IMR-90 (cell line): ENCODE data around the gene MICB. TPM values are rescaled to one million over a fixed set of nuclear protein-coding genes. Genes with fewer than 3 reads are reported as not detected.
"Not testable (repeated sequence)": the region's sequence is repeated elsewhere in the genome, so short reads cannot be mapped to it uniquely, and the experiment has no call there.

Source experiments
- ATAC-seq: fragments of 200-7000 bp; cut with Tn5 transposase; 2 replicates; pipeline ENCODE4 v1.9.1; 2020; ENCODE audit warnings: low read depth, mild to moderate bottlenecking, moderate library complexity
- BruUV-seq: library from RNA; stranded (reverse); fragments of 400-500 nt; replicated peaks from 2 replicates; lab custom pipeline; 2021; lab: Mats Ljungman, UMichigan
- CTCF ChIA-PET: fragments of 300-600 bp; formaldehyde crosslinking; extraction: SDS; loops from one replicate; lab custom pipeline; 2021; ENCODE audit warnings: antibody characterized with exemption; lab: Yijun Ruan, JAX
- POLR2A ChIA-PET: fragments of 300-600 bp; sonication (Branson Sonifier 250); formaldehyde crosslinking; loops from one replicate; lab custom pipeline; 2022; ENCODE audit warnings: antibody characterized with exemption; ENCODE audit not compliant: unreplicated experiment; lab: Charles Lee
- DNase-seq: peaks from one replicate; pipeline ENCODE4 v3.0.0; 2013
- H2AFZ ChIP-seq: replicated peaks from 2 replicates; pipeline ENCODE3; 2013; ENCODE audit warnings: low read length, mild to moderate bottlenecking; ENCODE audit not compliant: poor library complexity
- H2AK5ac ChIP-seq: 2 replicates; pipeline ENCODE4 v1.6.1; 2013; ENCODE audit warnings: low read depth, low read length, inconsistent platforms
- H2AK9ac ChIP-seq: replicated peaks from 2 replicates; pipeline ENCODE3; 2013; ENCODE audit warnings: mild to moderate bottlenecking, low read depth, low read length, moderate library complexity; ENCODE audit not compliant: poor library complexity
- H2BK120ac ChIP-seq: 2 replicates; pipeline ENCODE4 v1.6.1; 2013; ENCODE audit warnings: low read depth, low read length, inconsistent platforms
- H2BK15ac ChIP-seq: 3 replicates; pipeline ENCODE4 v1.6.1; 2013; ENCODE audit warnings: low read depth, low read length, inconsistent platforms
- H2BK20ac ChIP-seq: 2 replicates; pipeline ENCODE4 v1.6.1; 2013; ENCODE audit warnings: low read depth, mild to moderate bottlenecking, inconsistent platforms, low read length, moderate library complexity
- H2BK5ac ChIP-seq: 2 replicates; pipeline ENCODE4 v1.6.1; 2013; ENCODE audit warnings: mild to moderate bottlenecking, low read depth, low read length, inconsistent platforms; ENCODE audit not compliant: poor library complexity, severe bottlenecking
- H3K14ac ChIP-seq: replicated peaks from 2 replicates; pipeline ENCODE4 v1.6.1; 2013; ENCODE audit warnings: low read depth, low read length, inconsistent platforms
- H3K18ac ChIP-seq: 2 replicates; pipeline ENCODE4 v1.6.1; 2013; ENCODE audit warnings: low read depth, low read length, control low read depth
- H3K23ac ChIP-seq: 2 replicates; pipeline ENCODE4 v1.6.1; 2013; ENCODE audit warnings: low read depth, low read length, inconsistent platforms
- H3K27ac ChIP-seq: 2 replicates; pipeline ENCODE4 v1.5.1; 2013; ENCODE audit warnings: mild to moderate bottlenecking, control low read depth, low read length; ENCODE audit not compliant: insufficient read depth
- H3K27me3 ChIP-seq: 2 replicates; pipeline ENCODE4 v1.6.1; 2013; ENCODE audit warnings: low read length; ENCODE audit not compliant: control insufficient read depth, insufficient read depth
- H3K36me3 ChIP-seq: 2 replicates; pipeline ENCODE4 v1.6.1; 2013; ENCODE audit warnings: low read length, mixed read lengths; ENCODE audit not compliant: control insufficient read depth, insufficient read depth
- H3K4ac ChIP-seq: 2 replicates; pipeline ENCODE4 v1.6.1; 2013; ENCODE audit warnings: low read depth, low read length, inconsistent platforms
- H3K4me1 ChIP-seq: 2 replicates; pipeline ENCODE4 v1.6.1; 2013; ENCODE audit warnings: low read length, mixed read lengths; ENCODE audit not compliant: control insufficient read depth, insufficient read depth
- H3K4me2 ChIP-seq: 2 replicates; pipeline ENCODE4 v1.6.1; 2013; ENCODE audit warnings: low read depth, mild to moderate bottlenecking, control low read depth, low read length, moderate library complexity
- H3K4me3 ChIP-seq: 2 replicates; pipeline ENCODE4 v1.5.1; 2013; ENCODE audit warnings: low read depth, mild to moderate bottlenecking, control low read depth, low read length, moderate library complexity; ENCODE audit not compliant: insufficient read depth
- H3K56ac ChIP-seq: 2 replicates; pipeline ENCODE4 v1.6.1; 2013; ENCODE audit warnings: low read length, inconsistent platforms; ENCODE audit not compliant: insufficient read depth; ENCODE audit errors: extremely low read depth
- H3K79me1 ChIP-seq, 2 experiments: 2 replicates each; pipeline ENCODE4 v1.6.1; 2013; ENCODE audit warnings: low read length in 2 of 2, inconsistent platforms in 1 of 2, low read depth in 1 of 2
- H3K9ac ChIP-seq: 2 replicates; pipeline ENCODE4 v1.6.1; 2013; ENCODE audit warnings: low read depth, low read length, control low read depth
- H3K9me1 ChIP-seq: 2 replicates; pipeline ENCODE4 v1.6.1; 2013; ENCODE audit warnings: low read length, inconsistent platforms; ENCODE audit not compliant: insufficient read depth
- H3K9me3 ChIP-seq: 2 replicates; pipeline ENCODE4 v1.6.1; 2013; ENCODE audit warnings: low read length; ENCODE audit not compliant: control insufficient read depth, insufficient read depth
- H4K20me1 ChIP-seq: 2 replicates; pipeline ENCODE4 v1.6.1; 2013; ENCODE audit warnings: low read length, inconsistent platforms; ENCODE audit not compliant: insufficient read depth
- H4K5ac ChIP-seq: 2 replicates; pipeline ENCODE4 v1.6.1; 2013; ENCODE audit warnings: mild to moderate bottlenecking, low read depth, low read length, control low read depth
- H4K8ac ChIP-seq, 2 experiments: 2 replicates each; pipeline ENCODE4 v1.6.1; 2013; ENCODE audit warnings: low read depth in 2 of 2, low read length in 2 of 2, control low read depth in 1 of 2, inconsistent platforms in 1 of 2
- H4K91ac ChIP-seq: 2 replicates; pipeline ENCODE4 v1.6.1; 2013; ENCODE audit warnings: low read depth, low read length, inconsistent platforms; ENCODE audit not compliant: insufficient read depth
- CEBPB ChIP-seq: IDR thresholded peaks from 2 replicates; pipeline ENCODE4 v1.6.1; 2012; ENCODE audit warnings: low read depth, low read length, improper control_type of control experiment
- FOS ChIP-seq: fragments of 150-350 bp; IDR thresholded peaks from 2 replicates; pipeline ENCODE4 v1.6.1; 2016; ENCODE audit warnings: low read depth, low read length
- MXI1 ChIP-seq: IDR thresholded peaks from 2 replicates; pipeline ENCODE4 v1.6.1; 2012; ENCODE audit warnings: low read depth, mild to moderate bottlenecking, low read length, moderate library complexity, borderline replicate concordance
- RAD21 ChIP-seq: IDR thresholded peaks from 2 replicates; pipeline ENCODE4 v1.6.1; 2012; ENCODE audit warnings: low read length, improper control_type of control experiment
- SMC3 ChIP-seq: fragments of 150-350 bp; IDR thresholded peaks from 2 replicates; pipeline ENCODE4 v1.6.1; 2016; ENCODE audit warnings: low read depth, mild to moderate bottlenecking, antibody characterized with exemption, low read length, moderate library complexity
- WGBS, 2 experiments: methylation state at CpG; one replicate each; pipeline versions ENCODE4 v1.1.5 to v1.1.7; 2013; ENCODE audit warnings: missing lambda C conversion rate in 2 of 2; ENCODE audit not compliant: insufficient read length in 1 of 2; ENCODE audit errors: extremely low coverage in 2 of 2; 5-methylcytosine and 5-hydroxymethylcytosine counted together
- dilution Hi-C: fragments of 300-500 bp; cut with HindIII; formaldehyde crosslinking; loops from one replicate; pipeline ENCODE4 v1.14.3; 2018; ENCODE audit warnings: low sequenced_read_pairs; ENCODE audit not compliant: unreplicated experiment
- in situ Hi-C: fragments of 300-500 bp; cut with MboI; formaldehyde crosslinking; loops from 3 replicates; pipeline ENCODE4 v1.14.3; 2019; ENCODE audit warnings: low sequenced_read_pairs, inconsistent platforms, mixed read lengths
- intact Hi-C: fragments of 100-400 bp; cut with micrococcal nuclease; formaldehyde crosslinking; loops from 2 replicates; pipeline ENCODE4 v1.10.0; 2022
- polyA plus RNA-seq, 3 experiments: library from polyadenylated mRNA; depleted of rRNA; stranded (reverse); fragments of >200 nt; gene quantifications; 2 replicates each; pipeline ENCODE4 v1.2.3, GENCODE V29; 2012; ENCODE audit warnings: low replicate concordance in 1 of 3
- total RNA-seq: library from RNA; depleted of rRNA; stranded (reverse); fragments of >200 nt; gene quantifications from 2 replicates; pipeline ENCODE4 v1.2.3, GENCODE V29; 2012

The MICB gene
- total and polyA plus RNA-seq, 2 of the 4 experiments (the other 2 are of a cell fraction), result 9.6 to 11.1 TPM

GRCh38 chr6:31453259-31453658 is 44.7 kb upstream of the MICB start:
- H2AFZ ChIP-seq, result no peak overlapping the region
- H2BK120ac ChIP-seq, result no peak overlapping the region
- H3K9ac ChIP-seq, result no peak overlapping the region
- no peak overlapping the region for H3K14ac ChIP-seq
- H4K8ac ChIP-seq, result no peak overlapping the region
- H4K91ac ChIP-seq, result no peak overlapping the region
- no peak overlapping the region for H4K5ac ChIP-seq
- no TSS peak for BruUV-seq
- POLR2A ChIA-PET, result no interaction called here
- no peak overlapping the region for H3K56ac ChIP-seq
- no peak overlapping the region for H3K18ac ChIP-seq
- dilution Hi-C loops (no loop called here), intact Hi-C loops (no loop called here), in situ Hi-C loops (no loop called here)
- no peaks in the 10 kb centered on the region for H3K36me3 ChIP-seq
- H3K4me3 ChIP-seq, result no peak overlapping the region
- CTCF ChIA-PET, result no interaction called here
- H3K27ac ChIP-seq, result no peak overlapping the region
- H3K4me2 ChIP-seq, result no peak overlapping the region
- H2BK20ac ChIP-seq, result no peak overlapping the region
- H3K23ac ChIP-seq, result no peak overlapping the region
- H3K9me1 ChIP-seq, result no peaks in the 10 kb centered on the region
- H2AK9ac ChIP-seq, result no peak overlapping the region
- H3K4ac ChIP-seq, result no peak overlapping the region
- 100% methylated on average over 1 of the region's 2 CpGs; no CpG with 5 or more reads in 1 of the 2 experiments for WGBS, 2 experiments
- no peak overlapping the region for H2BK15ac ChIP-seq
- H3K9me3 ChIP-seq, result peaks cover 10% of the 10 kb centered on the region
- no peaks in the 10 kb centered on the region for H3K4me1 ChIP-seq
- H2AK5ac ChIP-seq, result no peak overlapping the region
- H2BK5ac ChIP-seq, result no peak overlapping the region
- peaks cover 14% of the 10 kb centered on the region for H3K27me3 ChIP-seq
- TF ChIP-seq FOS, result no peak
- TF ChIP-seq SMC3, result no peak
- 0 out of 2 replicates have a peak, but pooled peaks have one; percentile 16 for TF ChIP-seq CEBPB
- no peak for TF ChIP-seq RAD21
- no peak for TF ChIP-seq MXI1
- no peak for ATAC-seq
- DNase-seq, result no peak
- no peaks in the 10 kb centered on the region for H3K79me1 ChIP-seq
- no peaks in the 10 kb centered on the region for H4K20me1 ChIP-seq

- POLR2A ChIA-PET, H3K4ac ChIP-seq, H2BK120ac ChIP-seq, H2AK5ac ChIP-seq, H2BK5ac ChIP-seq, H3K4me2 ChIP-seq, H2AK9ac ChIP-seq, H2AFZ ChIP-seq, H3K4me1 ChIP-seq, H3K9ac ChIP-seq, H4K8ac ChIP-seq, H3K4me3 ChIP-seq, H4K91ac ChIP-seq, intact Hi-C loops, DNase-seq, H3K9me1 ChIP-seq, CTCF ChIA-PET, dilution Hi-C loops, H3K9me3 ChIP-seq, H3K23ac ChIP-seq, H3K18ac ChIP-seq, H3K36me3 ChIP-seq, ATAC-seq, H2BK20ac ChIP-seq, H4K5ac ChIP-seq, H3K79me1 ChIP-seq, BruUV-seq, H3K56ac ChIP-seq, H3K14ac ChIP-seq, in situ Hi-C loops, H4K20me1 ChIP-seq, H3K27ac ChIP-seq, H2BK15ac ChIP-seq: not testable (repeated sequence)
- no CpG with 5 or more reads among the region's 5 CpGs for WGBS, 2 experiments
- H3K27me3 ChIP-seq, result peaks cover 26% of the 10 kb centered on the region
Measured at GRCh38 chr6:31459864-31460263, 38.1 kb upstream of the MICB start.
